ENCODE results near the gene PMEPA1. TPM values are rescaled to one million over a fixed set of nuclear protein-coding genes. Genes with fewer than 3 reads are reported as not detected.

PMEPA1 gene
- total RNA-seq, 2 experiments from 2014 or later, result 1.4 to 3.7 TPM

DNA sequence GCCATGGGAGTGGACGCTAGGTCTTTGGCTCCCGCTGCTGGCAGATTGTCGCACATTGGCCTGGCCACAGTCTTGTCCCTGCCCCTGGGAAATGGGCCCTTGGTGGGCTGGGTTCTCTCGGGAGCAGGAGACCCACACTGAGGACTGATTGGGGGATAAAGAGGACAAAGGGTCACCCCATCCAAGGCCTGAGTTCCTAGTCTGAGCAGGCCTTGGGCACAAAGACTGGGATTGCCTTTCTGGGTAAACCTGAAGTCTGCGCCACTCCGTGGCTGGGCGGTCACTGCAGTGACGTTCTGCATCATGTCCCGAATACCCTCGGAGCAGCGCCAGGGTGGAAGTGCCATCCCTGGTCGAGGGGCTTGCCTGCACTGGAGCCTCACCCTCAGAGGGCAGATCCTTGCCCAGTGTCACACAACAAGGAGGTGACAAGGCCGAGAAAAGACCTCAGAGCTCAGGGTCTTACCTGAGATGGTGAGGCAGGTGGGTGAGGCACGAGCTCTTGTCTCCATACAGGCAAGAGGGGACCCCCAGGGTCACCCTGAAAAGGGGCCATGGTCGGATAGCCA lies 53.5 kb downstream of the PMEPA1 start:
- no peak overlapping the region for H3K4me3 ChIP-seq (ENCODE audit: low read depth, low read length, poor library complexity, severe bottlenecking)
- ChIA-PET POLR2A (interaction anchor here (1.1 kb wide), 1 partner anchor 28 kb away, joined by 3 read pairs; no protein-coding TSS in a partner anchor), CTCF (ENCODE audit: unreplicated experiment) (no interaction called here)
- no peak for DNase-seq (ENCODE audit: low spot score)
- H2AFZ ChIP-seq (ENCODE audit: low read length), result no peak overlapping the region
- TF ChIP-seq, protein P1, sequence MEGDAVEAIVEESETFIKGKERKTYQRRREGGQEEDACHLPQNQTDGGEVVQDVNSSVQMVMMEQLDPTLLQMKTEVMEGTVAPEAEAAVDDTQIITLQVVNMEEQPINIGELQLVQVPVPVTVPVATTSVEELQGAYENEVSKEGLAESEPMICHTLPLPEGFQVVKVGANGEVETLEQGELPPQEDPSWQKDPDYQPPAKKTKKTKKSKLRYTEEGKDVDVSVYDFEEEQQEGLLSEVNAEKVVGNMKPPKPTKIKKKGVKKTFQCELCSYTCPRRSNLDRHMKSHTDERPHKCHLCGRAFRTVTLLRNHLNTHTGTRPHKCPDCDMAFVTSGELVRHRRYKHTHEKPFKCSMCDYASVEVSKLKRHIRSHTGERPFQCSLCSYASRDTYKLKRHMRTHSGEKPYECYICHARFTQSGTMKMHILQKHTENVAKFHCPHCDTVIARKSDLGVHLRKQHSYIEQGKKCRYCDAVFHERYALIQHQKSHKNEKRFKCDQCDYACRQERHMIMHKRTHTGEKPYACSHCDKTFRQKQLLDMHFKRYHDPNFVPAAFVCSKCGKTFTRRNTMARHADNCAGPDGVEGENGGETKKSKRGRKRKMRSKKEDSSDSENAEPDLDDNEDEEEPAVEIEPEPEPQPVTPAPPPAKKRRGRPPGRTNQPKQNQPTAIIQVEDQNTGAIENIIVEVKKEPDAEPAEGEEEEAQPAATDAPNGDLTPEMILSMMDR (conservative IDR thresholded peaks at IDR 0.05; ENCODE audit: low read length), result no peak
- no peak for TF ChIP-seq EZH2phosphoT487 (IDR thresholded peaks at IDR 0.05; ENCODE audit: borderline replicate concordance, low read depth, low read length)
- intact Hi-C loops (cut with micrococcal nuclease; ENCODE audit: unreplicated experiment), result no loop called here
- H3K4me1 ChIP-seq (ENCODE audit: insufficient read depth, low read length, poor library complexity, severe bottlenecking), result peaks cover 14% of the 10 kb centered on the region
- no peaks in the 10 kb centered on the region for H4K20me1 ChIP-seq (ENCODE audit: insufficient read depth, low read length)
- no TSS peak for BruUV-seq (replicated peaks)
- no peak overlapping the region for H3K27ac ChIP-seq (ENCODE audit: low read depth, low read length, poor library complexity, severe bottlenecking)
- H3K9me2 ChIP-seq (ENCODE audit: insufficient read depth, low read length), result no peaks in the 10 kb centered on the region
- no peaks in the 10 kb centered on the region for H3K9me3 ChIP-seq (ENCODE audit: low read length)
- no peaks in the 10 kb centered on the region for H3K79me2 ChIP-seq (ENCODE audit: insufficient read depth, low read depth, low read length)
- H3K4me2 ChIP-seq (ENCODE audit: low read length), result no peak overlapping the region
- peaks cover 4% of the 10 kb centered on the region; the same call in 1 of the 2 replicates for H3K36me3 ChIP-seq (ENCODE audit: insufficient read depth, low read length)

DNA sequence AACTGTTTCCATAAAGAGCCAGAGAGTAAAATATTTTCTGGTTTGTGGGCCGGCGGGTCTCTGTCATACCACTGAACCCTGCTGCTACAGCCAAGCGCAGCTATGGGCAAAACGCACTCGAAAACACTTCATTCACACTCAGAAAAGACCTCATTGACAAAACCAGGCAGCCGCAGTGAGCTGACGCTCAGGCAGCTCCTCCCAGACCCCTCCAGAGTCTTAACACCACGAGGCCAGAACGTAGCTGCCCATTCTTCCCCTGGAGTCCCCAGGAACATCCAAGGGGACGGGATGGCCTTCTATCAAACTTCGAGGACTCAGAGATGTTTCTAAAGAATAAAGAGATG lies 54.0 kb downstream of the PMEPA1 start:
- DNase-seq (ENCODE audit: low spot score), result no peak
- TF ChIP-seq, protein P1 (conservative IDR thresholded peaks at IDR 0.05; ENCODE audit: low read length), result no peak
- TF ChIP-seq EZH2phosphoT487 (IDR thresholded peaks at IDR 0.05; ENCODE audit: borderline replicate concordance, low read depth, low read length), result no peak
- no peaks in the 10 kb centered on the region for H3K79me2 ChIP-seq (ENCODE audit: insufficient read depth, low read depth, low read length)
- no peaks in the 10 kb centered on the region for H4K20me1 ChIP-seq (ENCODE audit: insufficient read depth, low read length)
- no peak overlapping the region for H2AFZ ChIP-seq (ENCODE audit: low read length)
- ChIA-PET POLR2A (interaction anchor here (1.1 kb wide), 1 partner anchor 28 kb away, joined by 3 read pairs; no protein-coding TSS in a partner anchor), CTCF (ENCODE audit: unreplicated experiment) (no interaction called here)
- H3K4me2 ChIP-seq (ENCODE audit: low read length), result no peak overlapping the region
- no peak overlapping the region for H3K4me3 ChIP-seq (ENCODE audit: low read depth, low read length, poor library complexity, severe bottlenecking)
- no peaks in the 10 kb centered on the region for H3K9me2 ChIP-seq (ENCODE audit: insufficient read depth, low read length)
- no TSS peak for BruUV-seq (replicated peaks)
- intact Hi-C loops (cut with micrococcal nuclease; ENCODE audit: unreplicated experiment), result loop anchor here (2.0 kb wide), 2 partner anchors 55 to 429 kb away; partner anchors contain the start of gene PMEPA1
- H3K4me1 ChIP-seq (ENCODE audit: insufficient read depth, low read length, poor library complexity, severe bottlenecking), result peaks cover 14% of the 10 kb centered on the region
- no peak overlapping the region for H3K27ac ChIP-seq (ENCODE audit: low read depth, low read length, poor library complexity, severe bottlenecking)
- no peaks in the 10 kb centered on the region for H3K9me3 ChIP-seq (ENCODE audit: low read length)
- H3K36me3 ChIP-seq (ENCODE audit: insufficient read depth, low read length), result peaks cover 4% of the 10 kb centered on the region; the same call in 1 of the 2 replicates

All from OCI-LY7 (cell line).